RCC 7860 (cell line): ENCODE data around the gene YBX1.
"Not testable (repeated sequence)": the region's sequence is repeated elsewhere in the genome, so short reads cannot be mapped to it uniquely, and the experiment has no call there.

Experiments
- DNase-seq: peaks from one replicate; pipeline ENCODE4 v3.0.0-alpha.2; 2015; ENCODE audit warnings: low spot score
- FAIRE-seq: peaks from 2 replicates; lab custom pipeline; 2012; peaks lifted over from hg19 to GRCh38; lab: Jason Lieb, UNC

Gene YBX1

GRCh38 chr1:42746436-42747105, 64.4 kb downstream of the YBX1 start:
- DNase-seq (no peak), FAIRE-seq (no peak)

DNA sequence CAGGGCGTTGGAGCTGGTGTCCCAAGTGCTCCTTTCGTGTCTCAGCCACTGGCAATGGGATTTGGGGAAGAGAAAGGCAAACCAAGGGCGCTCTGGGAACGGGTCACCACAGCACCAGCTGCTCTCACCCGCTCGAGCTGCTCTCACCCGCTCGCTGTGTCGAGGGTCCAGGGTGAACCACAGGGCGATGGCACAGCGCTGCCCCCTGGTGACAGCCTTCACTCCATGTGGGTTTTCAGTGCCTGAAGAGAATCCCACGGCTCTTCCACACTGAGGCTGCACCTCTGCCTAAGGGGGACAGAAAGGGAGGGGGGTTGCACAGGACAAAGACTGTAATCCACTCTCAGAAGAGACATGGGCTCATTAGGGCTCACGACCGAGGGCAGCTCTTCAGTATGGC, 64.9 kb downstream of the YBX1 start:
- DNase-seq (no peak), FAIRE-seq (no peak)

- no peak for DNase-seq
- FAIRE-seq: no peak
These were observed 65.8 kb downstream of the YBX1 start for GRCh38 chr1:42748021-42748420.

- DNase-seq: no peak
- no peak for FAIRE-seq
These were observed 66.5 kb downstream of the YBX1 start for GRCh38 chr1:42748461-42749410.

DNA sequence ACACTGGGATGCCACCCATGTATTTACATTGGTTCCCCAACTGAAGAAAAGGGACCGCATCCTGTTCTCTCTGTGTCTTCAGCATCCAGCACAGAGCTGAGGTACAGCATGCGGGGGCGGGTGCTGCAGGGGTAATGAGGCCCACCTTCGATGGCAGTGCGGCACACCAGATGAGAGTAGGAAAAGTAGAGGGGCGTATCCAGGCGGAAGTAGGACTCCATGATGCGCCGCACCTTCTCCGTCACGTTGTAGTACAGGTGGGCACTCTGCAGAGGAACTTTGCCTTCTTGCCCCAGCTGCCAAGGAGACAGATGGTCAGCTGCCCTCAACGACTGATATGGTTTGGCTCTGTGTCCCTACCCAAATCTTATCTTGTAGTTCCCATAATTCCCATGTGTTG, 67.8 kb downstream of the YBX1 start:
- DNase-seq (no peak), FAIRE-seq (no peak)

GRCh38 chr1:42751511-42752070, 69.4 kb downstream of the YBX1 start:
- not testable (repeated sequence) for DNase-seq, FAIRE-seq

DNA sequence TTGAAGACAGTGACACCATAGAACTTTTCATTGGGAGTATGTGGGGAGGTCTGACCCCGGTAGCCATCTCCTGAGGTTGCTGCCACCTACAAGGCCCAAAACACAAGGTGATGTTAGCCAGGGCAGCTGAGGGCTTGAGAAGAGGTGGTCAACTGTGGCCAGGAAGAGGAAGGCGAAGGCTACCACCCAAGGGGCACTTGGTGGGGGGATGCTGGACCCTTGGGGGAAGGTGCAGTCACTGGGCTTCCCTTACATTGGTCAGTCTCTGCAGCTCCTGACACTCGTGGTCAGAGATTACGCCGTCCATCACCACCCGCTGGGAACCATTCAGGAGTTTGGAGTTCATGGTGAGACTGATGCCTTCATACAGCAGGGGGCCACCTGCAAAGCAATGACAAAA, 70.1 kb downstream of the YBX1 start:
- FAIRE-seq (no peak), DNase-seq (no peak)

- DNase-seq (no peak), FAIRE-seq (no peak)
These were observed 70.9 kb downstream of the YBX1 start for GRCh38 chr1:42753070-42753469.
